AG09309 (cell line): ENCODE measurements around the gene TTC6.

Experiments
- DNase-seq: peaks from one replicate; pipeline ENCODE4 v3.0.0-alpha.2; 2010; ENCODE audit warnings: low read depth
- H3K4me3 ChIP-seq: 2 replicates; pipeline ENCODE4 v1.5.1; 2011; ENCODE audit warnings: mild to moderate bottlenecking, low read depth, low read length, moderate library complexity; ENCODE audit not compliant: control insufficient read depth
- CTCF ChIP-seq: IDR thresholded peaks from 2 replicates; pipeline ENCODE4 v1.5.1; 2011; ENCODE audit warnings: mild to moderate bottlenecking, low read depth, low read length, inconsistent platforms; ENCODE audit not compliant: insufficient read depth, control insufficient read depth; ENCODE audit errors: missing control alignments

TTC6 gene

GRCh38 chr14:37616853-37617252 is 21.4 kb downstream of the TTC6 start:
- no peak for DNase-seq
- no peak overlapping the region for H3K4me3 ChIP-seq
- no peak for TF ChIP-seq CTCF

GRCh38 chr14:37617864-37618365 is 22.5 kb downstream of the TTC6 start:
- no peak for DNase-seq
- H3K4me3 ChIP-seq = no peak overlapping the region
- no peak for TF ChIP-seq CTCF

- no peak overlapping the region for H3K4me3 ChIP-seq
- TF ChIP-seq CTCF = no peak
- no peak for DNase-seq
Measured at GRCh38 chr14:37618498-37619028, 23.1 kb downstream of the TTC6 start.

GRCh38 chr14:37620856-37621255 is 25.4 kb downstream of the TTC6 start:
- H3K4me3 ChIP-seq = no peak overlapping the region
- TF ChIP-seq CTCF = no peak
- DNase-seq = no peak

- TF ChIP-seq CTCF = no peak
Measured at GRCh38 chr14:37622231-37622923, 26.9 kb downstream of the TTC6 start.

GRCh38 chr14:37623426-37623951 is 28.1 kb downstream of the TTC6 start:
- no peak overlapping the region for H3K4me3 ChIP-seq
- DNase-seq = peak; percentile 44
- no peak for TF ChIP-seq CTCF

More at GRCh38 chr14:37622231-37622923, 26.9 kb downstream of the TTC6 start:
- no peak for DNase-seq
- peak overlapping the region; percentile 41 for H3K4me3 ChIP-seq
